Osteocyte (in vitro differentiated cells): Measurements from ENCODE around the gene CDC37L1. TPM values are rescaled to one million over a fixed set of nuclear protein-coding genes. Genes with fewer than 3 reads are reported as not detected.

Experiments
- DNase-seq: peaks from one replicate; pipeline ENCODE4 v3.0.0; 2021; ENCODE audit warnings: mixed read lengths; ENCODE audit not compliant: unreplicated experiment; ENCODE audit errors: extremely low spot score
- H3K27ac Mint-ChIP-seq: one replicate; pipeline ENCODE4 v1.8.0; 2021; ENCODE audit warnings: mild to moderate bottlenecking, mixed read lengths; ENCODE audit not compliant: unreplicated experiment
- H3K27me3 Mint-ChIP-seq: one replicate; pipeline ENCODE4 v1.8.0; 2021; ENCODE audit warnings: mixed read lengths; ENCODE audit not compliant: unreplicated experiment
- H3K36me3 Mint-ChIP-seq: one replicate; pipeline ENCODE4 v1.8.0; 2021; ENCODE audit warnings: mixed read lengths; ENCODE audit not compliant: unreplicated experiment
- H3K4me1 Mint-ChIP-seq: one replicate; pipeline ENCODE4 v1.8.0; 2021; ENCODE audit warnings: mixed read lengths; ENCODE audit not compliant: unreplicated experiment
- H3K4me3 Mint-ChIP-seq: one replicate; pipeline ENCODE4 v1.8.0; 2021; ENCODE audit warnings: mild to moderate bottlenecking, moderate library complexity, mixed read lengths; ENCODE audit not compliant: unreplicated experiment
- H3K9me3 Mint-ChIP-seq: one replicate; pipeline ENCODE4 v1.8.0; 2021; ENCODE audit warnings: mixed read lengths; ENCODE audit not compliant: unreplicated experiment
- CTCF ChIP-seq: fragments of 200-600 bp; sonication (generic); IDR thresholded peaks from 2 replicates; pipeline ENCODE4 v1.5.0; 2021; ENCODE audit warnings: antibody characterized with exemption, mild to moderate bottlenecking, moderate library complexity
- total RNA-seq: library from RNA; stranded (reverse); gene quantifications from 2 replicates; pipeline ENCODE4 v1.2.1, GENCODE V29; 2021

The CDC37L1 gene
- total RNA-seq, 1 donor from 2014 or later: 19.9 TPM

- no peaks in the 10 kb centered on the region for H3K36me3 Mint-ChIP-seq
- no peaks in the 10 kb centered on the region for H3K9me3 Mint-ChIP-seq
- DNase-seq: no peak
- H3K27me3 Mint-ChIP-seq: peaks cover 5% of the 10 kb centered on the region
- peaks cover 51% of the 10 kb centered on the region for H3K4me1 Mint-ChIP-seq
- peak overlapping the region; percentile 90 for H3K4me3 Mint-ChIP-seq
- TF ChIP-seq CTCF: no peak
- H3K27ac Mint-ChIP-seq: peak overlapping the region; percentile 76
These were observed 16.2 kb upstream of the CDC37L1 start for GRCh38 chr9:4662989-4663792.

GRCh38 chr9:4663956-4664355 lies 15.4 kb upstream of the CDC37L1 start:
- no peak for TF ChIP-seq CTCF
- Mint-ChIP-seq H3K36me3 (no peaks in the 10 kb centered on the region), H3K27ac (no peak overlapping the region), H3K27me3 (peaks cover 9% of the 10 kb centered on the region), H3K9me3 (no peaks in the 10 kb centered on the region), H3K4me1 (peaks cover 51% of the 10 kb centered on the region), H3K4me3 (peak overlapping the region; percentile 23)
- DNase-seq: no peak

GRCh38 chr9:4665357-4665756 lies 14.0 kb upstream of the CDC37L1 start:
- TF ChIP-seq CTCF: no peak
- Mint-ChIP-seq H3K9me3 (no peaks in the 10 kb centered on the region), H3K27ac (no peak overlapping the region), H3K27me3 (peaks cover 9% of the 10 kb centered on the region), H3K4me1 (peaks cover 49% of the 10 kb centered on the region), H3K4me3 (peak overlapping the region; percentile 76), H3K36me3 (no peaks in the 10 kb centered on the region)
- DNase-seq: no peak

GRCh38 chr9:4666042-4666699 lies 13.2 kb upstream of the CDC37L1 start, which contains the start of gene SPATA6L:
Gene SPATA6L (minus strand): TSS chr9:4666480. CDS start chr9:4666250, 230 bp downstream.
- H3K4me3 Mint-ChIP-seq: peak within 1 kb of the TSS; percentile 76
- peaks cover 9% of the 10 kb centered on the region for H3K27me3 Mint-ChIP-seq
- TF ChIP-seq CTCF: peak; percentile 19
- H3K4me1 Mint-ChIP-seq: peaks cover 47% of the 10 kb centered on the region
- no peak for DNase-seq
- H3K36me3 Mint-ChIP-seq: no peaks in the 10 kb centered on the region
- H3K27ac Mint-ChIP-seq: peak within 1 kb of the TSS; percentile 46
- no peaks in the 10 kb centered on the region for H3K9me3 Mint-ChIP-seq

- no peak for TF ChIP-seq CTCF
- no peak for DNase-seq
- H3K27ac Mint-ChIP-seq: no peak overlapping the region
- peaks cover 35% of the 10 kb centered on the region for H3K4me1 Mint-ChIP-seq
- H3K27me3 Mint-ChIP-seq: peaks cover 9% of the 10 kb centered on the region
- H3K36me3 Mint-ChIP-seq: no peaks in the 10 kb centered on the region
- no peaks in the 10 kb centered on the region for H3K9me3 Mint-ChIP-seq
- H3K4me3 Mint-ChIP-seq: no peak overlapping the region
These were observed 11.7 kb upstream of the CDC37L1 start for GRCh38 chr9:4667681-4668080.
